Loucy (cell line): ENCODE data around the gene FARS2.

Experiments used
- H2AFZ ChIP-seq: fragments of 200-600 bp; sonication (generic); 2 replicates; pipeline ENCODE4 v1.6.0; 2016; ENCODE audit warnings: antibody characterized with exemption, mild to moderate bottlenecking, low read length, moderate library complexity
- H3F3A ChIP-seq: fragments of 200-600 bp; 2 replicates; pipeline ENCODE4 v1.6.0; 2016; ENCODE audit warnings: antibody characterized with exemption, low read depth, mild to moderate bottlenecking
- H3K27me3 ChIP-seq: fragments of 200-600 bp; sonication (generic); 2 replicates; pipeline ENCODE4 v1.6.1; 2014; ENCODE audit warnings: low read length, mild to moderate bottlenecking; ENCODE audit not compliant: insufficient read depth, poor library complexity, severe bottlenecking
- H3K36me3 ChIP-seq: fragments of 200-600 bp; sonication (generic); 2 replicates; pipeline ENCODE4 v1.6.1; 2016; ENCODE audit warnings: low read length; ENCODE audit not compliant: insufficient read depth
- H3K4me1 ChIP-seq: fragments of 200-600 bp; sonication (generic); 2 replicates; pipeline ENCODE4 v1.5.1; 2014; ENCODE audit warnings: low read length, mild to moderate bottlenecking; ENCODE audit not compliant: insufficient read depth, poor library complexity, severe bottlenecking
- H3K4me2 ChIP-seq: fragments of 200-600 bp; sonication (generic); 2 replicates; pipeline ENCODE4 v1.6.0; 2014; ENCODE audit warnings: antibody characterized with exemption, low read length, low read depth, mild to moderate bottlenecking; ENCODE audit not compliant: poor library complexity, severe bottlenecking
- H3K4me3 ChIP-seq: fragments of 200-600 bp; sonication (generic); 2 replicates; pipeline ENCODE4 v1.5.1; 2014; ENCODE audit warnings: low read length, mild to moderate bottlenecking, mixed read lengths; ENCODE audit not compliant: poor library complexity, severe bottlenecking
- H3K79me2 ChIP-seq: fragments of 200-600 bp; sonication (generic); 2 replicates; pipeline ENCODE4 v1.6.1; 2014; ENCODE audit warnings: low read length; ENCODE audit not compliant: insufficient read depth
- H3K9ac ChIP-seq: fragments of 200-600 bp; sonication (generic); 2 replicates; pipeline ENCODE4 v1.6.0; 2014; ENCODE audit warnings: mild to moderate bottlenecking, low read depth, low read length, moderate library complexity; ENCODE audit not compliant: poor library complexity, severe bottlenecking
- H3K9me2 ChIP-seq: fragments of 200-600 bp; sonication (generic); replicated peaks from 2 replicates; pipeline ENCODE4 v1.6.1; 2016; ENCODE audit warnings: low read depth, low read length, mixed read lengths
- H3K9me3 ChIP-seq: fragments of 200-600 bp; sonication (generic); 2 replicates; pipeline ENCODE4 v1.6.1; 2014; ENCODE audit warnings: mild to moderate bottlenecking, antibody characterized with exemption, low read length, low read depth; ENCODE audit not compliant: insufficient read depth
- H4K20me1 ChIP-seq: fragments of 200-600 bp; sonication (generic); 2 replicates; pipeline ENCODE4 v1.6.0; 2014; ENCODE audit warnings: antibody characterized with exemption, low read length, mild to moderate bottlenecking; ENCODE audit not compliant: insufficient read depth, poor library complexity, severe bottlenecking
- EZH2phosphoT487 ChIP-seq: fragments of 200-600 bp; IDR thresholded peaks from 2 replicates; pipeline ENCODE4 v1.6.1; 2018; ENCODE audit warnings: antibody characterized with exemption, mild to moderate bottlenecking, moderate library complexity, borderline replicate concordance
- TF ChIP-seq, protein P1 (sequence below): fragments of 200-600 bp; sonication (generic); conservative IDR thresholded peaks from 2 replicates; pipeline ENCODE4 v1.5.1; 2014; ENCODE audit warnings: mild to moderate bottlenecking, antibody characterized with exemption, low read length

The FARS2 gene

GRCh38 chr6:5511954-5512353 is 250.6 kb downstream of the FARS2 start:
- Histone ChIP-seq H3K9me3 (no peaks in the 10 kb centered on the region), H3K4me3 (no peak overlapping the region), H3K9ac (no peak overlapping the region), H3K27me3 (no peaks in the 10 kb centered on the region), H3K79me2 (no peaks in the 10 kb centered on the region), H4K20me1 (no peaks in the 10 kb centered on the region), H3K4me1 (peaks cover 27% of the 10 kb centered on the region), H3F3A (no peaks in the 10 kb centered on the region), H3K4me2 (no peak overlapping the region), H3K9me2 (no peaks in the 10 kb centered on the region), H3K36me3 (no peaks in the 10 kb centered on the region), H2AFZ (no peak overlapping the region)
- TF ChIP-seq, protein P1, sequence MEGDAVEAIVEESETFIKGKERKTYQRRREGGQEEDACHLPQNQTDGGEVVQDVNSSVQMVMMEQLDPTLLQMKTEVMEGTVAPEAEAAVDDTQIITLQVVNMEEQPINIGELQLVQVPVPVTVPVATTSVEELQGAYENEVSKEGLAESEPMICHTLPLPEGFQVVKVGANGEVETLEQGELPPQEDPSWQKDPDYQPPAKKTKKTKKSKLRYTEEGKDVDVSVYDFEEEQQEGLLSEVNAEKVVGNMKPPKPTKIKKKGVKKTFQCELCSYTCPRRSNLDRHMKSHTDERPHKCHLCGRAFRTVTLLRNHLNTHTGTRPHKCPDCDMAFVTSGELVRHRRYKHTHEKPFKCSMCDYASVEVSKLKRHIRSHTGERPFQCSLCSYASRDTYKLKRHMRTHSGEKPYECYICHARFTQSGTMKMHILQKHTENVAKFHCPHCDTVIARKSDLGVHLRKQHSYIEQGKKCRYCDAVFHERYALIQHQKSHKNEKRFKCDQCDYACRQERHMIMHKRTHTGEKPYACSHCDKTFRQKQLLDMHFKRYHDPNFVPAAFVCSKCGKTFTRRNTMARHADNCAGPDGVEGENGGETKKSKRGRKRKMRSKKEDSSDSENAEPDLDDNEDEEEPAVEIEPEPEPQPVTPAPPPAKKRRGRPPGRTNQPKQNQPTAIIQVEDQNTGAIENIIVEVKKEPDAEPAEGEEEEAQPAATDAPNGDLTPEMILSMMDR, result no peak
- TF ChIP-seq EZH2phosphoT487, result no peak

- H3K27me3 ChIP-seq, result no peaks in the 10 kb centered on the region
- no peak for TF ChIP-seq EZH2phosphoT487
- TF ChIP-seq, protein P1, result no peak
- no peak overlapping the region for H3K4me2 ChIP-seq
- H4K20me1 ChIP-seq, result no peaks in the 10 kb centered on the region
- H3K79me2 ChIP-seq, result no peaks in the 10 kb centered on the region
- no peak overlapping the region for H3K4me3 ChIP-seq
- no peaks in the 10 kb centered on the region for H3K36me3 ChIP-seq
- H3K9me2 ChIP-seq, result no peaks in the 10 kb centered on the region
- H3F3A ChIP-seq, result no peaks in the 10 kb centered on the region
- H3K9ac ChIP-seq, result no peak overlapping the region
- no peaks in the 10 kb centered on the region for H3K9me3 ChIP-seq
- peaks cover 22% of the 10 kb centered on the region for H3K4me1 ChIP-seq
- H2AFZ ChIP-seq, result no peak overlapping the region
Observed at GRCh38 chr6:5512422-5512821, 251.1 kb downstream of the FARS2 start.

DNA sequence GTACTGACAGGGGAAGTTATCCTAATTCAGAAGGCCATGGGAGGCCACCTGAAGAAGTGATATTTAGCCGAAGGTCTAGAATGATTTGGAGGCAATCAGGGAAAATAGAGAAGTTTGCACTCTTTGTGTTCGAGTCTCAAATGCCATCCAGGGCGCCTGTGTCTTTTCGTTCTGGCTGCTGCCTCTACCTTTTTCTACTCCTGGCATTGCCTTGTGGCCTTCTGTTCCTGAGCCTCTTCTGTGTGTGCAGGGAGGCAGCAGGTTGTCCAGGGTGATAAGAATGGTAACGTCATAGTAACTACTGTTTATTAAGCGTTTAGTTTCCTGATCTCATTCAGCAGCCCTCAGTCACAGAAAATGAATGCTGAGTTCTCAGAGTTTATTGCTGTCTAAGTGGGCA is 252.1 kb downstream of the FARS2 start:
- no peaks in the 10 kb centered on the region for H3K79me2 ChIP-seq
- TF ChIP-seq EZH2phosphoT487, result no peak
- TF ChIP-seq, protein P1, result no peak
- H3K9me3 ChIP-seq, result no peaks in the 10 kb centered on the region
- no peak overlapping the region for H2AFZ ChIP-seq
- no peak overlapping the region for H3K4me2 ChIP-seq
- H3K4me3 ChIP-seq, result no peak overlapping the region
- peaks cover 25% of the 10 kb centered on the region for H3K4me1 ChIP-seq
- H3F3A ChIP-seq, result no peaks in the 10 kb centered on the region
- H3K36me3 ChIP-seq, result no peaks in the 10 kb centered on the region
- H3K9ac ChIP-seq, result no peak overlapping the region
- no peaks in the 10 kb centered on the region for H4K20me1 ChIP-seq
- H3K9me2 ChIP-seq, result no peaks in the 10 kb centered on the region
- no peaks in the 10 kb centered on the region for H3K27me3 ChIP-seq
